CD4-positive, alpha-beta T cell (primary cell): ENCODE data around the gene UTP20. TPM values are rescaled to one million over a fixed set of nuclear protein-coding genes. Genes with fewer than 3 reads are reported as not detected.

Source experiments
- ATAC-seq: fragments of 200-7000 bp; cut with Tn5 transposase; one replicate; pipeline ENCODE4 v1.10.0; 2022; ENCODE audit warnings: mild to moderate bottlenecking; ENCODE audit not compliant: poor library complexity
- CTCF ChIA-PET: fragments of 350-600 bp; sonication (Branson Sonifier 250); formaldehyde crosslinking; loops from one replicate; lab custom pipeline; 2021; ENCODE audit warnings: antibody characterized with exemption, inconsistent platforms; lab: Charles Lee
- POLR2A ChIA-PET: fragments of 350-600 bp; sonication (Branson Sonifier 250); formaldehyde crosslinking; loops from one replicate; lab custom pipeline; 2021; ENCODE audit warnings: antibody characterized with exemption, inconsistent platforms; lab: Charles Lee
- DNase-seq, 14 experiments: peaks; one replicate each; pipeline ENCODE4 v3.0.0-alpha.2; 2013 to 2020; ENCODE audit warnings: mixed read lengths in 2 of 14
- H3K27ac ChIP-seq, 2 donors: one replicate each; pipeline versions ENCODE4 v1.5.1 to v1.7.0; 2013; ENCODE audit warnings: low read length in 2 of 2, low read depth in 1 of 2, mild to moderate bottlenecking in 1 of 2
- H3K27me3 ChIP-seq, 2 experiments: 1 replicate in 1 of 2; 2 replicates in 1 of 2; pipeline versions ENCODE4 v1.6.1 to v1.7.0; 2013; ENCODE audit warnings: low read length in 2 of 2, control low read depth in 1 of 2, mild to moderate bottlenecking in 1 of 2, moderate library complexity in 1 of 2; ENCODE audit not compliant: insufficient read depth in 2 of 2, control insufficient read depth in 1 of 2
- H3K36me3 ChIP-seq: one replicate; pipeline ENCODE4 v1.6.1; 2013; ENCODE audit warnings: low read length, control low read depth; ENCODE audit not compliant: insufficient read depth
- H3K4me1 ChIP-seq: one replicate; pipeline ENCODE4 v1.6.1; 2013; ENCODE audit warnings: low read length, control low read depth; ENCODE audit not compliant: insufficient read depth
- H3K4me3 ChIP-seq: one replicate; pipeline ENCODE4 v1.5.1; 2013; ENCODE audit warnings: mild to moderate bottlenecking, low read length, moderate library complexity
- H3K9me3 ChIP-seq, 2 experiments: 1 replicate in 1 of 2; 2 replicates in 1 of 2; pipeline versions ENCODE4 v1.6.1 to v1.7.0; 2013; ENCODE audit warnings: low read length in 2 of 2, mild to moderate bottlenecking in 2 of 2, control low read depth in 1 of 2, moderate library complexity in 1 of 2; ENCODE audit not compliant: control insufficient read depth in 1 of 2, insufficient read depth in 1 of 2
- H3K27ac Mint-ChIP-seq: one replicate; pipeline ENCODE4 v1.8.0; 2020; ENCODE audit warnings: mixed read lengths
- H3K27me3 Mint-ChIP-seq: one replicate; pipeline ENCODE4 v1.8.0; 2021; ENCODE audit warnings: mixed read lengths
- H3K36me3 Mint-ChIP-seq: one replicate; pipeline ENCODE4 v1.8.0; 2021; ENCODE audit warnings: low read depth, mixed read lengths
- H3K4me1 Mint-ChIP-seq: one replicate; pipeline ENCODE4 v1.8.0; 2021; ENCODE audit warnings: low read depth, mixed read lengths
- H3K4me3 Mint-ChIP-seq: one replicate; pipeline ENCODE4 v1.8.0; 2020; ENCODE audit warnings: mild to moderate bottlenecking, mixed read lengths
- H3K9me3 Mint-ChIP-seq: one replicate; pipeline ENCODE4 v1.8.0; 2020; ENCODE audit warnings: mixed read lengths
- intact Hi-C, 2 experiments: fragments of 100-400 bp; cut with DNase I in 1 of 2; cut with micrococcal nuclease in 1 of 2; formaldehyde crosslinking; loops; one replicate each; pipeline versions ENCODE4 v1.15.1 to v1.9.0; 2023 to 2025; cut with DNase I, micrococcal nuclease
- total RNA-seq, 174 experiments: library from RNA in 2 of 174; stranded (reverse) in 2 of 174; gene quantifications; one replicate each; pipeline ENCODE4 v1.2.3 and lab custom pipeline; 2021 to 2026
- TF ChIP-seq, protein P1 (sequence below): fragments of 200-600 bp; IDR thresholded peaks from one replicate; pipeline ENCODE4 v1.8.0; 2022; ENCODE audit warnings: antibody characterized with exemption, mild to moderate bottlenecking

The UTP20 gene
- total RNA-seq, 2 experiments from 2014 or later = 9.1 to 9.6 TPM

DNA sequence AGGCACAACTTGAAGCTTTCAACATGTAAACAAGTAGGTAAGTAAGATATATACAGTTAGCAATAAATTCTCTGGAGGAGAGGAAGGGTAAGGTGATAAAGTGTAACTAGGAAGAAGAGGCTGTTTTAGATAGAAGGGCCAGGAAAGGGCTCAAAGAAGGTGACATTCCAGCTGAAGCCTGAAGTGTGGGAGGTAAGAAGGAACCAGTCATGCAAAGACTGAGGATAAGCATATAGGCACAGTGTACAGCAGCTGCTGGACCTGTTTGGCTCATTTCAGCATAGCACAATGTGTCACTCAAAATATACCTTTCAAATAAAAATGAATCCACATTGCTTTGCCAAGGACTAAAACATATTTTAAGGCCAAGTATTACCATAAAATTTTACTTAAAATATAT is 156.2 kb downstream of the UTP20 start:
- H3K4me3 ChIP-seq = no peak overlapping the region
- TF ChIP-seq, protein P1, sequence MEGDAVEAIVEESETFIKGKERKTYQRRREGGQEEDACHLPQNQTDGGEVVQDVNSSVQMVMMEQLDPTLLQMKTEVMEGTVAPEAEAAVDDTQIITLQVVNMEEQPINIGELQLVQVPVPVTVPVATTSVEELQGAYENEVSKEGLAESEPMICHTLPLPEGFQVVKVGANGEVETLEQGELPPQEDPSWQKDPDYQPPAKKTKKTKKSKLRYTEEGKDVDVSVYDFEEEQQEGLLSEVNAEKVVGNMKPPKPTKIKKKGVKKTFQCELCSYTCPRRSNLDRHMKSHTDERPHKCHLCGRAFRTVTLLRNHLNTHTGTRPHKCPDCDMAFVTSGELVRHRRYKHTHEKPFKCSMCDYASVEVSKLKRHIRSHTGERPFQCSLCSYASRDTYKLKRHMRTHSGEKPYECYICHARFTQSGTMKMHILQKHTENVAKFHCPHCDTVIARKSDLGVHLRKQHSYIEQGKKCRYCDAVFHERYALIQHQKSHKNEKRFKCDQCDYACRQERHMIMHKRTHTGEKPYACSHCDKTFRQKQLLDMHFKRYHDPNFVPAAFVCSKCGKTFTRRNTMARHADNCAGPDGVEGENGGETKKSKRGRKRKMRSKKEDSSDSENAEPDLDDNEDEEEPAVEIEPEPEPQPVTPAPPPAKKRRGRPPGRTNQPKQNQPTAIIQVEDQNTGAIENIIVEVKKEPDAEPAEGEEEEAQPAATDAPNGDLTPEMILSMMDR = no peak
- no peak overlapping the region for H3K27ac ChIP-seq
- no peaks in the 10 kb centered on the region for H3K9me3 Mint-ChIP-seq
- intact Hi-C loops = no loop called here
- no peak for DNase-seq
- no peaks in the 10 kb centered on the region for H3K36me3 Mint-ChIP-seq
- no peak overlapping the region for H3K27ac Mint-ChIP-seq
- H3K36me3 ChIP-seq = no peaks in the 10 kb centered on the region
- H3K4me3 Mint-ChIP-seq = no peak overlapping the region
- POLR2A ChIA-PET = no interaction called here
- CTCF ChIA-PET = no interaction called here
- peaks cover 9% of the 10 kb centered on the region for H3K27me3 Mint-ChIP-seq
- H3K4me1 ChIP-seq = no peaks in the 10 kb centered on the region
- ATAC-seq = no peak
- H3K27me3 ChIP-seq = no peaks in the 10 kb centered on the region
- H3K4me1 Mint-ChIP-seq = no peaks in the 10 kb centered on the region
- H3K9me3 ChIP-seq = no peaks in the 10 kb centered on the region

Other genes with a start within 250 kb of the UTP20 start
- gene SLC5A8, start 69.9 kb upstream of the UTP20 start, total RNA-seq = not detected
- 10 to 100 TPM; 21.8 to 23.5 TPM for gene ARL1, start 127.7 kb downstream of the UTP20 start, total RNA-seq
- not detected for gene SPIC, start 195.2 kb downstream of the UTP20 start, total RNA-seq